ENCODE measurements around the gene NEK6. TPM values are rescaled to one million over a fixed set of nuclear protein-coding genes. Genes with fewer than 3 reads are reported as not detected.

Gene NEK6
- total RNA-seq, 1 donor from 2014 or later: 115 TPM

DNA sequence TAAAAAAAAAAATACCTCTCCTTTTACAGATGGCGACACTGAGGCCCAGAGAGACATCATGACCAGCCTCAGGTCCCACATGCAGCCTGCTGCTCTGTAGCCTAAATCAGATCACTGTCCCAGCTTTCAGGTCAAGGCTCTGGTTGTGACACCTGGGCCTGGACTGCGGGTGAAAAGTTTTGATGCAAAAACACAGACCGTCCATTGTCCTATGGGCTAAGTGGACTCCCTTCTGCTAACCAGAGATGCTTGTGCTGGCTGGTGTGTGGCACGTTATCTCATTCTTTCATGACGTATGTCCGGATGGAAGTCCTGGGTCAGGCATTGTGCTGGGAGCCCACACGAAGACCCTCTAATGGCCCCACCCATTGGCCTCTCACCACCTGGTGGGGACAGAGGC, 7.8 kb downstream of the NEK6 start:
- H3K4me3 Mint-ChIP-seq (ENCODE audit: unreplicated experiment): no peak overlapping the region
- no peaks in the 10 kb centered on the region for H3K27me3 Mint-ChIP-seq (ENCODE audit: unreplicated experiment)
- TF ChIP-seq, protein P1, sequence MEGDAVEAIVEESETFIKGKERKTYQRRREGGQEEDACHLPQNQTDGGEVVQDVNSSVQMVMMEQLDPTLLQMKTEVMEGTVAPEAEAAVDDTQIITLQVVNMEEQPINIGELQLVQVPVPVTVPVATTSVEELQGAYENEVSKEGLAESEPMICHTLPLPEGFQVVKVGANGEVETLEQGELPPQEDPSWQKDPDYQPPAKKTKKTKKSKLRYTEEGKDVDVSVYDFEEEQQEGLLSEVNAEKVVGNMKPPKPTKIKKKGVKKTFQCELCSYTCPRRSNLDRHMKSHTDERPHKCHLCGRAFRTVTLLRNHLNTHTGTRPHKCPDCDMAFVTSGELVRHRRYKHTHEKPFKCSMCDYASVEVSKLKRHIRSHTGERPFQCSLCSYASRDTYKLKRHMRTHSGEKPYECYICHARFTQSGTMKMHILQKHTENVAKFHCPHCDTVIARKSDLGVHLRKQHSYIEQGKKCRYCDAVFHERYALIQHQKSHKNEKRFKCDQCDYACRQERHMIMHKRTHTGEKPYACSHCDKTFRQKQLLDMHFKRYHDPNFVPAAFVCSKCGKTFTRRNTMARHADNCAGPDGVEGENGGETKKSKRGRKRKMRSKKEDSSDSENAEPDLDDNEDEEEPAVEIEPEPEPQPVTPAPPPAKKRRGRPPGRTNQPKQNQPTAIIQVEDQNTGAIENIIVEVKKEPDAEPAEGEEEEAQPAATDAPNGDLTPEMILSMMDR (IDR thresholded peaks at IDR 0.05): no peak
- peaks cover 12% of the 10 kb centered on the region for H3K36me3 Mint-ChIP-seq (ENCODE audit: unreplicated experiment)
- H3K9me3 Mint-ChIP-seq (ENCODE audit: unreplicated experiment): no peaks in the 10 kb centered on the region
- DNase-seq (ENCODE audit: extremely low spot score, unreplicated experiment): no peak
- H3K27ac Mint-ChIP-seq (ENCODE audit: unreplicated experiment): peak overlapping the region; percentile 97
- peaks cover 88% of the 10 kb centered on the region for H3K4me1 Mint-ChIP-seq (ENCODE audit: unreplicated experiment)

DNA sequence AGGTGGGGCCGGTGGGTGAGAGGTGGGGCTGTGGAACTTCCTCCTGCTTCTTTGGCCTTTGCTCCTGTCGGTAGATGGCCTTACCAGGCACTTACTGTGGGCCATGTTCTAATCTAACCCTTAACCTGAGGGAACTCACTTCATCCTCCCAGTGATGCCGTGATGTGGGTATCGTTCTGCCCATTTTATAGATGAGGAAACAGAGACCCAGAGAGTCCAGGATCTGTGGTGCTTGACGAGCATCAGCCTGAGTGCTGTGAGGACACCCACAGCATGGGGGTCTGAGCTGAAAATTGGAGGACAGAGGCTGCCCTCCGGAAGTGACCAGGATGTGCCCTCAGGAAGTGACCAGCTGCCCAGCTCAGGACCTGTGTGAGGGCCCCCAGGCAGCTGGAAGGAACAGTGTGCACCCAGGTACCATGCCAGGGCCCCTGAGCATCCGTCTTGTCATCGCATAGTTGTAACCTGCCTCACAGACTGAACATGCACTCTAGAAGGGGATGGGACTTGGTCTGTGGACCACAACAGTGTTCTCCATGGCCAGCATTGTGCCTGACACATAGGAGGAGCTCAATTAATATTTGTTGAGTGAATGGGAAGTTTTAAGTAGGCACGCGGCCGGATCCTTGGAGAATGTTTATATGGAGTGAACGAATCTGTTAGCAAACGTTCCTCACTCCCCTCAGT, 8.5 kb downstream of the NEK6 start:
- H3K4me1 Mint-ChIP-seq (ENCODE audit: unreplicated experiment): peaks cover 88% of the 10 kb centered on the region

DNA sequence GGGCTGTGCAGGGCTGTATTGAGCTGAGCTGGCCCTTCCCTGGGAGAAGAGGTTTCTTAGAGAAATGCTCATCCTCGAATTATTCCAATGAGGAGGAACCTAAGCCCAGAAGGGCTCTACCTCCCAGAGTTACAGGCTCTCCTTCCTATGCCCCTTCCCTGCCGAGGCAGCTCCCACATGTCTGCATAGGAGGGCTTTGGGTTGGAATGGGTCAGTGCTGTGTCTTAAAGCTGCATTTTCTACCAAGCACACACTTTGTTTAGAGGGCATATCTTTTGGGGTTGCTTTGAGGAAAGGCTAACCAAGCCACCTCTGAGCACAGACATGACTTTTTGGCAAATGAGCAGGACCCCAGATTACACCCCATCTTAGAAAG, 9.1 kb downstream of the NEK6 start:
- TF ChIP-seq, protein P1 (IDR thresholded peaks at IDR 0.05): no peak
- peaks cover 14% of the 10 kb centered on the region for H3K36me3 Mint-ChIP-seq (ENCODE audit: unreplicated experiment)
- H3K4me1 Mint-ChIP-seq (ENCODE audit: unreplicated experiment): peaks cover 85% of the 10 kb centered on the region
- no peaks in the 10 kb centered on the region for H3K9me3 Mint-ChIP-seq (ENCODE audit: unreplicated experiment)
- H3K27ac Mint-ChIP-seq (ENCODE audit: unreplicated experiment): peak overlapping the region; percentile 97
- peak overlapping the region; percentile 36 for H3K4me3 Mint-ChIP-seq (ENCODE audit: unreplicated experiment)
- H3K27me3 Mint-ChIP-seq (ENCODE audit: unreplicated experiment): no peaks in the 10 kb centered on the region
- DNase-seq (ENCODE audit: extremely low spot score, unreplicated experiment): no peak

More for the DNA sequence above, 8.5 kb downstream of the NEK6 start:
- TF ChIP-seq, protein P1 (IDR thresholded peaks at IDR 0.05): no peak
- Mint-ChIP-seq H3K36me3 (ENCODE audit: unreplicated experiment) (peaks cover 14% of the 10 kb centered on the region), H3K27ac (ENCODE audit: unreplicated experiment) (peak overlapping the region; percentile 97), H3K9me3 (ENCODE audit: unreplicated experiment) (no peaks in the 10 kb centered on the region), H3K4me3 (ENCODE audit: unreplicated experiment) (no peak overlapping the region), H3K27me3 (ENCODE audit: unreplicated experiment) (no peaks in the 10 kb centered on the region)
- no peak for DNase-seq (ENCODE audit: extremely low spot score, unreplicated experiment)

DNA sequence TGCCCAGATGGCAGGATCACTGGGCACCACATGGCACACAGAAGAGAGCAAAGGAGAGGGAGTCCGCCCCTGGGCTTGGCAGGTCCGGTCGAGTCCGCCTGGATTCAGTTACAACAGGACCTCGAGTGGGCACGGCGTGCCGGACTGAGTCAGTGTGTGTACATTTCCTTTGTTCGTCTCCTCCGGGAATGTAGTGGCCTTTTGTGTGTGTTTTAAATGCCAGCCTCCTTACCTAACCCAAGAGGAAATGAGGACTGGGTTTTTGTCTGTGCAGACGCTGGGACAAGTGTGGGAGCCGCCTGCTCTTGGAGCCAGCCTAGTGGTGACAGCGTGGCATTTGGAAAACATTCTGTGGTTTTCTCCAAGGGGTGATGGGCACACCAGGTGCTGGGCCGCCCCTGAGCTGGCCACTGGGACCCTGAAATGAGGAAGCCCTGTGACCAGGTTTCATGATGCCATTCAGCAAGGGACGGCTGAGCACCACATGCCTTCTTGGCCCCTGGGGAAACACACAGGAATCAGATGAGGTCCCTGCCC, 9.6 kb downstream of the NEK6 start:
- peaks cover 14% of the 10 kb centered on the region for H3K36me3 Mint-ChIP-seq (ENCODE audit: unreplicated experiment)
- TF ChIP-seq, protein P1 (IDR thresholded peaks at IDR 0.05): peak; percentile 17
- no peaks in the 10 kb centered on the region for H3K9me3 Mint-ChIP-seq (ENCODE audit: unreplicated experiment)
- H3K4me1 Mint-ChIP-seq (ENCODE audit: unreplicated experiment): peaks cover 85% of the 10 kb centered on the region
- H3K27ac Mint-ChIP-seq (ENCODE audit: unreplicated experiment): peak overlapping the region; percentile 97
- no peak for DNase-seq (ENCODE audit: extremely low spot score, unreplicated experiment)
- H3K27me3 Mint-ChIP-seq (ENCODE audit: unreplicated experiment): no peaks in the 10 kb centered on the region
- peak overlapping the region; percentile 36 for H3K4me3 Mint-ChIP-seq (ENCODE audit: unreplicated experiment)

DNA sequence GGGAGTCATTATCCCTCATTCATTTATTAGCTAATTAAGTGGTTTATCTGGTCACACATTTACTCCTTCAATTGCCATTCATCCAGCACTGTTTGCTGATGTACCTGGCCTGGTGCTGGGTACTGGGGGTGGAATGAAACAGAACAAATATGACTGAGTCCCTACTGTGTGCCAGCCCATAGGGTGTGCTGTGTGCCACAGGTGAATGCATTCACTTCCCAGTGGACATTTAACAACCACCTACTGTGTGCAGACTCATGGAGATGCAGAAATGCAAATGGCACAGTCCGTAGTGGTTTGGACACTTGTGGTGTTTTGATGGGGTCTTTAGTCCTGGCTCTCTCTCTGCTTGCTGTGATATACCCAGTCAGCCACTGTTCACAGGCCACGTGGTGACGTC, 10.5 kb downstream of the NEK6 start:
- TF ChIP-seq, protein P1 (IDR thresholded peaks at IDR 0.05): no peak
- Mint-ChIP-seq H3K9me3 (ENCODE audit: unreplicated experiment) (no peaks in the 10 kb centered on the region), H3K27me3 (ENCODE audit: unreplicated experiment) (no peaks in the 10 kb centered on the region), H3K36me3 (ENCODE audit: unreplicated experiment) (peaks cover 11% of the 10 kb centered on the region), H3K4me3 (ENCODE audit: unreplicated experiment) (no peak overlapping the region), H3K4me1 (ENCODE audit: unreplicated experiment) (peaks cover 85% of the 10 kb centered on the region), H3K27ac (ENCODE audit: unreplicated experiment) (peak overlapping the region; percentile 97)
- no peak for DNase-seq (ENCODE audit: extremely low spot score, unreplicated experiment)

Measured in osteocyte (in vitro differentiated cells).